Thymus (tissue), 11 donors: ENCODE results near the gene PTPRCAP. TPM values are rescaled to one million over a fixed set of nuclear protein-coding genes. Genes with fewer than 3 reads are reported as not detected.

Source experiments
- DNase-seq, 9 donors: peaks; one replicate each; pipeline ENCODE4 v3.0.0-alpha.2; 2013; ENCODE audit warnings: low spot score in 9 of 9, low read depth in 6 of 9, missing footprints in 1 of 9
- H3K27ac ChIP-seq, 2 donors: one replicate each; pipeline ENCODE4 v1.5.1; 2013; ENCODE audit warnings: control low read depth in 1 of 2, low read depth in 1 of 2, low read length in 1 of 2, mild to moderate bottlenecking in 1 of 2, moderate library complexity in 1 of 2
- H3K27me3 ChIP-seq, 2 donors: one replicate each; pipeline ENCODE4 v1.5.1; 2013; ENCODE audit warnings: low read length in 1 of 2; ENCODE audit not compliant: control insufficient read depth in 2 of 2, insufficient read depth in 1 of 2
- H3K36me3 ChIP-seq, 2 donors: one replicate each; pipeline ENCODE4 v1.5.1; 2013; ENCODE audit warnings: low read length in 1 of 2, mild to moderate bottlenecking in 1 of 2, moderate library complexity in 1 of 2; ENCODE audit not compliant: control insufficient read depth in 2 of 2, insufficient read depth in 2 of 2
- H3K4me1 ChIP-seq, 2 donors: one replicate each; pipeline ENCODE4 v1.5.1; 2013; ENCODE audit warnings: low read length in 2 of 2; ENCODE audit not compliant: control insufficient read depth in 2 of 2, insufficient read depth in 2 of 2
- H3K4me3 ChIP-seq, 2 donors: one replicate each; pipeline ENCODE4 v1.5.1; 2013; ENCODE audit warnings: low read length in 2 of 2, control low read depth in 1 of 2, mild to moderate bottlenecking in 1 of 2
- H3K9me3 ChIP-seq, 2 donors: one replicate each; pipeline ENCODE4 v1.5.1; 2013; ENCODE audit warnings: low read length in 1 of 2, mild to moderate bottlenecking in 1 of 2; ENCODE audit not compliant: control insufficient read depth in 2 of 2, insufficient read depth in 1 of 2
- WGBS: extraction: QIAGEN DNeasy Blood & Tissue Kit; methylation state at CpG from one replicate; pipeline ENCODE4 v1.1.7; 2013; 5-methylcytosine and 5-hydroxymethylcytosine counted together
- polyA plus RNA-seq: library from polyadenylated mRNA; stranded (reverse); fragments of 200-250 nt; gene quantifications from one replicate; pipeline ENCODE4 v1.2.3, GENCODE V29; 2013
- total RNA-seq: library from RNA; stranded (reverse); fragments of 120-200 nt; gene quantifications from one replicate; pipeline ENCODE4 v1.2.4, GENCODE V29; 2013
- donor health status: healthy.

Gene PTPRCAP
- total and polyA plus RNA-seq, 2 donors, result 151 to 198 TPM

GRCh38 chr11:67410369-67410831 lies 27.1 kb downstream of the PTPRCAP start:
- no peak for DNase-seq
- 75% methylated on average over 15 of the region's 15 CpGs for WGBS
- Histone ChIP-seq H3K4me1 (peaks cover 86 to 98% of the 10 kb centered on the region in 2 donors), H3K36me3 (peaks cover 28 to 45% of the 10 kb centered on the region in 2 donors), H3K9me3 (peaks cover 0 to 3% of the 10 kb centered on the region in 2 donors), H3K4me3 (peak overlapping the region in 1 of 2 donors; percentile 51), H3K27me3 (peaks cover 0 to 6% of the 10 kb centered on the region in 2 donors), H3K27ac (peak overlapping the region; percentile 98)

GRCh38 chr11:67409781-67410368 lies 27.6 kb downstream of the PTPRCAP start:
- Histone ChIP-seq H3K9me3 (peaks cover 0 to 3% of the 10 kb centered on the region in 2 donors), H3K4me1 (peaks cover 87 to 98% of the 10 kb centered on the region in 2 donors), H3K27me3 (peaks cover 0 to under 1% of the 10 kb centered on the region in 2 donors), H3K4me3 (peak overlapping the region; percentile 51 to 55), H3K36me3 (peaks cover 33 to 50% of the 10 kb centered on the region in 2 donors), H3K27ac (peak overlapping the region; percentile 98)
- DNase-seq, result no peak
- WGBS, result 27% methylated on average over 13 of the region's 13 CpGs

GRCh38 chr11:67409261-67409666 lies 28.2 kb downstream of the PTPRCAP start:
- DNase-seq, result peak in 8 of 9 donors; percentile 68 to 95 (median 84)
- peak overlapping the region; percentile 98 for H3K27ac ChIP-seq
- WGBS, result 4% methylated on average over 24 of the region's 24 CpGs
- peaks cover 33 to 54% of the 10 kb centered on the region in 2 donors for H3K36me3 ChIP-seq
- H3K27me3 ChIP-seq, result no peaks in the 10 kb centered on the region
- peak overlapping the region; percentile 51 to 55 for H3K4me3 ChIP-seq
- peaks cover 85 to 98% of the 10 kb centered on the region in 2 donors for H3K4me1 ChIP-seq
- peaks cover 0 to 3% of the 10 kb centered on the region in 2 donors for H3K9me3 ChIP-seq

GRCh38 chr11:67408437-67409200 lies 28.9 kb downstream of the PTPRCAP start:
- WGBS, result 7% methylated on average over 18 of the region's 18 CpGs
- peaks cover 85 to 98% of the 10 kb centered on the region in 2 donors for H3K4me1 ChIP-seq
- H3K4me3 ChIP-seq, result peak overlapping the region; percentile 51 to 55
- H3K36me3 ChIP-seq, result peaks cover 33 to 54% of the 10 kb centered on the region in 2 donors
- DNase-seq, result peak in 1 of 9 donors; percentile 66
- peak overlapping the region; percentile 98 for H3K27ac ChIP-seq
- H3K9me3 ChIP-seq, result peaks cover 0 to 3% of the 10 kb centered on the region in 2 donors
- H3K27me3 ChIP-seq, result no peaks in the 10 kb centered on the region

- WGBS, result 82% methylated on average over 12 of the region's 12 CpGs
- Histone ChIP-seq H3K9me3 (peaks cover 0 to 3% of the 10 kb centered on the region in 2 donors), H3K36me3 (peaks cover 33 to 54% of the 10 kb centered on the region in 2 donors), H3K4me3 (peak overlapping the region; percentile 30 to 51), H3K27ac (peak overlapping the region; percentile 98), H3K4me1 (peaks cover 81 to 98% of the 10 kb centered on the region in 2 donors), H3K27me3 (no peaks in the 10 kb centered on the region)
- no peak for DNase-seq
Measured at GRCh38 chr11:67407688-67408163, 29.8 kb downstream of the PTPRCAP start.

- no peaks in the 10 kb centered on the region for H3K9me3 ChIP-seq
- no peaks in the 10 kb centered on the region for H3K27me3 ChIP-seq
- peak overlapping the region; percentile 98 for H3K27ac ChIP-seq
- WGBS, result 60% methylated on average over 12 of the region's 12 CpGs
- peaks cover 33 to 54% of the 10 kb centered on the region in 2 donors for H3K36me3 ChIP-seq
- H3K4me1 ChIP-seq, result peaks cover 81 to 98% of the 10 kb centered on the region in 2 donors
- peak overlapping the region; percentile 30 to 51 for H3K4me3 ChIP-seq
- no peak for DNase-seq
Measured at GRCh38 chr11:67406969-67407687, 30.4 kb downstream of the PTPRCAP start.

GRCh38 chr11:67406420-67406968 lies 31.0 kb downstream of the PTPRCAP start:
- peaks cover 33 to 54% of the 10 kb centered on the region in 2 donors for H3K36me3 ChIP-seq
- peak overlapping the region; percentile 86 to 98 for H3K27ac ChIP-seq
- peak overlapping the region; percentile 30 to 87 for H3K4me3 ChIP-seq
- H3K9me3 ChIP-seq, result no peaks in the 10 kb centered on the region
- H3K27me3 ChIP-seq, result no peaks in the 10 kb centered on the region
- peaks cover 76 to 95% of the 10 kb centered on the region in 2 donors for H3K4me1 ChIP-seq
- 91% methylated on average over 18 of the region's 18 CpGs for WGBS
- no peak for DNase-seq

- Histone ChIP-seq H3K4me1 (peaks cover 70 to 90% of the 10 kb centered on the region in 2 donors), H3K9me3 (peaks cover 0 to under 1% of the 10 kb centered on the region in 2 donors), H3K27ac (peak overlapping the region; percentile 86 to 98), H3K4me3 (peak overlapping the region; percentile 87 to 89), H3K36me3 (peaks cover 33 to 54% of the 10 kb centered on the region in 2 donors), H3K27me3 (no peaks in the 10 kb centered on the region)
- 85% methylated on average over 9 of the region's 9 CpGs for WGBS
- DNase-seq, result no peak
Measured at GRCh38 chr11:67405688-67406339, 31.7 kb downstream of the PTPRCAP start.
